Gastroesophageal sphincter (tissue), 4 donors: Measurements from ENCODE around the gene PJA1. TPM values are rescaled to one million over a fixed set of nuclear protein-coding genes. Genes with fewer than 3 reads are reported as not detected.

ENCODE experiments used
- ATAC-seq: fragments of 150-250 bp; one replicate; pipeline ENCODE4 v1.9.1; 2016; ENCODE audit warnings: mild to moderate bottlenecking, moderate library complexity
- H3K27ac ChIP-seq, 4 donors: fragments of 200-600 bp; sonication (generic) in 3 of 4; 1 replicate in 3 of 4; 2 replicates in 1 of 4; pipeline ENCODE4 v1.5.1; 2016 to 2019
- H3K27me3 ChIP-seq: fragments of 200-600 bp; sonication (generic); one replicate; pipeline ENCODE4 v1.5.1; 2019
- H3K36me3 ChIP-seq, 2 donors: fragments of 200-600 bp; sonication (generic); one replicate each; pipeline ENCODE4 v1.5.1; 2019; ENCODE audit warnings: control low read depth in 1 of 2
- H3K4me1 ChIP-seq, 3 donors: fragments of 200-600 bp; sonication (generic); 1 replicate in 2 of 3; 2 replicates in 1 of 3; pipeline ENCODE4 v1.5.1; 2016 to 2019; ENCODE audit warnings: control low read depth in 2 of 3
- H3K4me3 ChIP-seq, 2 donors: fragments of 200-600 bp; sonication (generic); one replicate each; pipeline ENCODE4 v1.5.1; 2019; ENCODE audit warnings: mild to moderate bottlenecking in 1 of 2, moderate library complexity in 1 of 2
- H3K9me3 ChIP-seq, 3 donors: fragments of 200-600 bp; sonication (generic); one replicate each; pipeline ENCODE4 v1.5.1; 2017 to 2019; ENCODE audit warnings: control low read depth in 2 of 3
- CTCF ChIP-seq, 4 experiments: fragments of 200-600 bp in 2 of 4; fragments of 450-650 bp in 2 of 4; sonication (generic) in 1 of 4; IDR thresholded peaks; one replicate each; pipeline ENCODE4 v1.5.1; 2017 to 2019; ENCODE audit warnings: antibody characterized with exemption in 4 of 4, mild to moderate bottlenecking in 2 of 4, moderate library complexity in 2 of 4
- EP300 ChIP-seq: sonication (generic); formaldehyde crosslinking; IDR thresholded peaks from one replicate; pipeline ENCODE4 v1.6.1; 2017; ENCODE audit warnings: antibody characterized with exemption, mild to moderate bottlenecking
- POLR2A ChIP-seq, 2 donors: fragments of 450-650 bp; IDR thresholded peaks; one replicate each; pipeline ENCODE4 v1.6.1; 2017; ENCODE audit warnings: antibody characterized with exemption in 2 of 2, mild to moderate bottlenecking in 2 of 2, moderate library complexity in 1 of 2
- POLR2AphosphoS5 ChIP-seq: sonication (generic); formaldehyde crosslinking; IDR thresholded peaks from one replicate; pipeline ENCODE4 v1.6.1; 2017; ENCODE audit warnings: antibody characterized with exemption
- WGBS, 2 donors: methylation state at CpG; one replicate each; pipeline ENCODE4 v1.1.5; 2018; ENCODE audit warnings: low coverage in 1 of 2; 5-methylcytosine and 5-hydroxymethylcytosine counted together
- total RNA-seq, 4 donors: library from RNA; depleted of rRNA; stranded (reverse); fragments of >200 nt; gene quantifications; one replicate each; pipeline ENCODE4 v1.1.0, GENCODE V29; 2016

The PJA1 gene
- total RNA-seq, 4 donors from 2014 or later, result 23.3 to 27.0 (median 24.8) TPM

GRCh38 chrX:69136546-69137331 is 28.5 kb downstream of the PJA1 start:
- no peaks in the 10 kb centered on the region for H3K27me3 ChIP-seq
- peak overlapping the region; percentile 35 to 40 for H3K4me3 ChIP-seq
- TF ChIP-seq CTCF (IDR thresholded peaks at IDR 0.05) (no peak), EP300 (no peak)
- peak overlapping the region in 3 of 4 donors; percentile 33 to 68 (median 59) for H3K27ac ChIP-seq
- peak; percentile 47 for ATAC-seq
- WGBS, 2 donors, result 20% methylated on average over 1 of the region's 42 CpGs; no CpG with 5 or more reads in 1 of the 2 donors
- no peaks in the 10 kb centered on the region for H3K9me3 ChIP-seq
- H3K36me3 ChIP-seq, result no peaks in the 10 kb centered on the region
- peaks cover 0 to 20% (median 0%) of the 10 kb centered on the region in 3 donors for H3K4me1 ChIP-seq

- no peak overlapping the region for H3K4me3 ChIP-seq
- H3K4me1 ChIP-seq, result peaks cover 0 to 21% (median 0%) of the 10 kb centered on the region in 3 donors
- TF ChIP-seq CTCF (IDR thresholded peaks at IDR 0.05) (peak in 3 of 4 experiments; percentile 21 to 46 (median 34)), EP300 (no peak)
- 19 to 35% methylated on average over 3 to 6 of the region's 6 CpGs for WGBS, 2 donors
- no peaks in the 10 kb centered on the region for H3K9me3 ChIP-seq
- ATAC-seq, result no peak
- no peak overlapping the region for H3K27ac ChIP-seq
- H3K27me3 ChIP-seq, result no peaks in the 10 kb centered on the region
- no peaks in the 10 kb centered on the region for H3K36me3 ChIP-seq
Observed at GRCh38 chrX:69133921-69134542, 31.2 kb downstream of the PJA1 start.

- 60 to 80% methylated on average over 1 to 4 of the region's 5 CpGs for WGBS, 2 donors
- Histone ChIP-seq H3K27me3 (no peaks in the 10 kb centered on the region), H3K9me3 (no peaks in the 10 kb centered on the region), H3K4me3 (no peak overlapping the region), H3K4me1 (peaks cover 0 to 21% (median 0%) of the 10 kb centered on the region in 3 donors), H3K36me3 (no peaks in the 10 kb centered on the region), H3K27ac (no peak overlapping the region)
- TF ChIP-seq CTCF (IDR thresholded peaks at IDR 0.05) (no peak), EP300 (no peak), POLR2A (IDR thresholded peaks at IDR 0.05) (no peak), POLR2AphosphoS5 (no peak)
- no peak for ATAC-seq
Observed at GRCh38 chrX:69131886-69132285, 33.4 kb downstream of the PJA1 start.

GRCh38 chrX:69130439-69130838 is 34.8 kb downstream of the PJA1 start:
- no peak for TF ChIP-seq POLR2AphosphoS5
- no peak for TF ChIP-seq CTCF (IDR thresholded peaks at IDR 0.05)
- TF ChIP-seq EP300, result no peak
- TF ChIP-seq POLR2A (IDR thresholded peaks at IDR 0.05), result no peak
- H3K4me3 ChIP-seq, result no peak overlapping the region
- no peaks in the 10 kb centered on the region for H3K9me3 ChIP-seq
- 40 to 52% methylated on average over 2 of the region's 2 CpGs for WGBS, 2 donors
- H3K27ac ChIP-seq, result no peak overlapping the region
- no peak for ATAC-seq
- no peaks in the 10 kb centered on the region for H3K36me3 ChIP-seq
- H3K27me3 ChIP-seq, result no peaks in the 10 kb centered on the region
- peaks cover 0 to 17% (median 0%) of the 10 kb centered on the region in 3 donors for H3K4me1 ChIP-seq
